ENCODE results near the gene ZNF286A.
"Not testable (repeated sequence)": the region's sequence is repeated elsewhere in the genome, so short reads cannot be mapped to it uniquely, and the experiment has no call there.

The ZNF286A gene

GRCh38 chr17:15704239-15704638, 4.7 kb downstream of the ZNF286A start:
- DNase-seq = not testable (repeated sequence)

- not testable (repeated sequence) for DNase-seq
These were observed 5.3 kb downstream of the ZNF286A start for GRCh38 chr17:15704813-15705212.

GRCh38 chr17:15708879-15709278, 9.3 kb downstream of the ZNF286A start:
- DNase-seq = not testable (repeated sequence)

GRCh38 chr17:15716601-15717563, 17.3 kb downstream of the ZNF286A start:
- DNase-seq = not testable (repeated sequence)

GRCh38 chr17:15730535-15730934, 31.0 kb downstream of the ZNF286A start:
- DNase-seq = not testable (repeated sequence)

GRCh38 chr17:15731900-15732299, 32.3 kb downstream of the ZNF286A start, which contains the start of gene TBC1D26:
Gene TBC1D26, plus strand, starts transcription at chr17:15732283. Its CDS starts 3,066 bp downstream, at chr17:15735349.
- not testable (repeated sequence) for DNase-seq

- not testable (repeated sequence) for DNase-seq
These were observed 33.7 kb downstream of the ZNF286A start for GRCh38 chr17:15733174-15733789.

GRCh38 chr17:15736578-15736977, 37.0 kb downstream of the ZNF286A start:
- DNase-seq = not testable (repeated sequence)

GRCh38 chr17:15738066-15738465, 38.5 kb downstream of the ZNF286A start:
- no peak for DNase-seq

GRCh38 chr17:15739259-15739658, 39.7 kb downstream of the ZNF286A start:
- DNase-seq = not testable (repeated sequence)

GRCh38 chr17:15740041-15740440, 40.5 kb downstream of the ZNF286A start:
- DNase-seq = not testable (repeated sequence)

GRCh38 chr17:15740570-15741120, 41.1 kb downstream of the ZNF286A start:
- DNase-seq = no peak

GRCh38 chr17:15741624-15742023, 42.1 kb downstream of the ZNF286A start:
- DNase-seq = no peak

GRCh38 chr17:15742051-15742795, 42.7 kb downstream of the ZNF286A start:
- DNase-seq = no peak

- DNase-seq = no peak
These were observed 43.4 kb downstream of the ZNF286A start for GRCh38 chr17:15742921-15743320.

- no peak for DNase-seq
These were observed 44.6 kb downstream of the ZNF286A start for GRCh38 chr17:15744074-15744676.

GRCh38 chr17:15744885-15745284, 45.3 kb downstream of the ZNF286A start:
- no peak for DNase-seq

GRCh38 chr17:15749403-15749802, 49.9 kb downstream of the ZNF286A start:
- not testable (repeated sequence) for DNase-seq

- not testable (repeated sequence) for DNase-seq
These were observed 69.4 kb downstream of the ZNF286A start for GRCh38 chr17:15768865-15769533.

Data from AML-193 (cell line).